BLaER1 treated with 17β-estradiol and CSF1 and Interleukin-3, amounts not matched to agents 10 nM and 100 nM (cell line): ENCODE results near the gene KLHL36.

Source experiments
- H3K27ac ChIP-seq, 11 experiments: shearing (Covaris generic); formaldehyde crosslinking; 2 replicates each; pipeline ENCODE4 v1.8.1; 2022
- H3K27me3 ChIP-seq, 11 experiments: shearing (Covaris generic); formaldehyde crosslinking; 2 replicates each; pipeline ENCODE4 v1.8.1; 2022
- H3K36me3 ChIP-seq, 11 experiments: shearing (Covaris generic); formaldehyde crosslinking; 2 replicates each; pipeline ENCODE4 v1.8.1; 2022
- H3K4me1 ChIP-seq, 10 experiments: shearing (Covaris generic); formaldehyde crosslinking; 2 replicates each; pipeline ENCODE4 v1.8.1; 2022
- H3K4me2 ChIP-seq, 11 experiments: shearing (Covaris generic); formaldehyde crosslinking; 2 replicates each; pipeline ENCODE4 v1.8.1; 2022
- H3K4me3 ChIP-seq, 10 experiments: shearing (Covaris generic); formaldehyde crosslinking; 2 replicates each; pipeline ENCODE4 v1.8.1; 2022
- H3K9ac ChIP-seq, 11 experiments: shearing (Covaris generic); formaldehyde crosslinking; 2 replicates each; pipeline ENCODE4 v1.8.1; 2022
- H3K9me3 ChIP-seq, 11 experiments: shearing (Covaris generic); formaldehyde crosslinking; replicated peaks in 1 of 11; 2 replicates each; pipeline ENCODE4 v1.8.1; 2022
- H4K20me1 ChIP-seq, 11 experiments: shearing (Covaris generic); formaldehyde crosslinking; 2 replicates each; pipeline ENCODE4 v1.8.1; 2022
- Cebpa-rat ChIP-seq, 11 experiments: shearing (Covaris generic); IDR thresholded peaks; 2 replicates each; pipeline ENCODE4 v1.8.1; 2022

Gene KLHL36

GRCh38 chr16:84699712-84700445, 51.6 kb downstream of the KLHL36 start, which contains the start of gene USP10:
TSS of gene USP10 (plus strand) at chr16:84700000. CDS start at chr16:84700091, 91 bp downstream.
- peak within 1 kb of the TSS; percentile 95 to 99 (median 98) for H3K9ac ChIP-seq
- H3K27me3 ChIP-seq: no peaks in the 10 kb centered on the region
- H3K27ac ChIP-seq: peak within 1 kb of the TSS; percentile 77 to 99 (median 97)
- peak within 1 kb of the TSS; percentile 93 to 100 (median 99) for H3K4me3 ChIP-seq
- H4K20me1 ChIP-seq: peaks cover 30 to 50% (median 48%) of the 10 kb centered on the region in 11 experiments; a peak in 21 of 22 replicates
- H3K36me3 ChIP-seq: peaks cover 0 to 16% (median 7%) of the 10 kb centered on the region in 11 experiments; a peak in 14 of 22 replicates
- no peaks in the 10 kb centered on the region for H3K9me3 ChIP-seq
- H3K4me1 ChIP-seq: peaks cover 37 to 47% (median 44%) of the 10 kb centered on the region in 10 experiments
- no peak for TF ChIP-seq Cebpa-rat (IDR thresholded peaks at IDR 0.05)
- H3K4me2 ChIP-seq: peak within 1 kb of the TSS; percentile 91 to 98 (median 95)

DNA sequence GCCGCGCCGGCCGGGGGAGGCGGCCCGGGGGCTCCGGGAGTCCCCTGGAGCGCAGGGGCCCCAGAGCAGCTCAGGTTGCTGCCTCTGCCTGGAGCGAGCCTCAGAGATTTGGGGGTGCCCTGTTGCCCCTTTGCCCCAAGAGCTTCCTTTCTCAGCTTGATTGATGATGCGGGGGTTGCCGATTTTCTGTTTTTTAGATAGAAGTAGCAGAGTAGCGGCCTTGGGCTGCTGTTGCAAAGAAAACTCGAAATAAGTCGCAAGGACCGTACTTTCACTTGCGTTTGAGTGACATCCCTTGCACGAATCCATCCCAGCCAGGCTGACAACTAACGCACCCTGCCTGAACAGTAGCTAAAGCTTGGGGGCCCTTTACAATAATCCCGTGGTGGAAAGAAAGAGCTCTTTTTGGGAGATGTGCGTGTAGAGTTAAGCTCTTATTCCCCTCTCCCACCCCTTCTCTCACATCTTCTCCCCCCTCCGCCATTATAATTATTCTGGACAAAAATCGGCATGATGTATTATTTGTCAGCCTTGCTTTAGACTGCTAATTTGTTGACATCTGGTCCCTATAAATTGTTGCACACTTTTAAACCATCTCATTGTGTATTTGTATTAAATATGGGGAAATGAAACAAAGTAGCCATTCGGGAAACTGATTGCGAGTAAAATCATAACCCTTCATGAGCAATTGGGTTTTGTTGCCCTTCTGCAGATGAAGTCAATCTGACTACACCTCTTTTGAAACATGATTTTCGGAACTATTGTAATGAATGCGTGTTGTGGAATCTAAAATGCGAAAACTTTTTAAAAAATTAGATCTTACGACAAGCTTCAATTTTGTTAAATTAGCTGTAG, 52.4 kb downstream of the KLHL36 start:
- Histone ChIP-seq H3K36me3 (peaks cover 0 to 21% (median 11%) of the 10 kb centered on the region in 11 experiments; a peak in 15 of 22 replicates), H3K27ac (peak overlapping the region; percentile 77 to 99 (median 97)), H3K4me3 (peak overlapping the region; percentile 93 to 100 (median 99)), H3K27me3 (no peaks in the 10 kb centered on the region), H3K4me2 (peak overlapping the region; percentile 85 to 97 (median 94)), H4K20me1 (peaks cover 38 to 58% (median 56%) of the 10 kb centered on the region in 11 experiments; a peak in 21 of 22 replicates), H3K4me1 (peaks cover 41 to 54% (median 52%) of the 10 kb centered on the region in 10 experiments), H3K9me3 (no peaks in the 10 kb centered on the region), H3K9ac (peak overlapping the region; percentile 95 to 99 (median 98))
- TF ChIP-seq Cebpa-rat (IDR thresholded peaks at IDR 0.05): no peak

DNA sequence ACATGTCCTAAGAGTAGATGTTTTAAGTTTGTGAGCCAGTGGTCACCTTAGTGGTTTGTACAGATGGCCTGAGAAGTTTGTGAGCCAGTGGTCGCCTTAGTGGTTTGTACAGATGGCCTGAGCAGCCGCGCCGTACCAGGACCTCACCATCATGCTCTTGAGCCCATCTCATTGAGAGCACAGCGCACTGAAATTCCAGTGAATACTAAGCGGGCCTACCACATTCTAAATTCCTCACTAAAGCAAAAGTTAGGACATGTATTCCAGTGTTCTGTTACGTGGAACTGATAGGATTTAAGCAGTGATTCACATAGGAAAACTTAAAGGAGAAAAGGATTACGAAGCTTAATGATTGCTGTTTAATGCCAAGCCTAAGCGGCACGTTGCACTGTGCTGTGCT, 55.4 kb downstream of the KLHL36 start:
- Histone ChIP-seq H3K4me3 (no peak overlapping the region), H3K4me1 (peaks cover 59 to 82% (median 75%) of the 10 kb centered on the region in 10 experiments), H3K27me3 (no peaks in the 10 kb centered on the region), H3K9me3 (no peaks in the 10 kb centered on the region), H3K9ac (0 out of 22 replicates have a peak overlapping the region, but pooled peaks of 1 of the 11 experiments have one; percentile 55), H3K4me2 (peak overlapping the region; percentile 3 to 97 (median 48); a peak in 16 of 22 replicates), H3K36me3 (peaks cover under 1 to 43% (median 25%) of the 10 kb centered on the region in 11 experiments; a peak in 18 of 22 replicates), H3K27ac (no peak overlapping the region), H4K20me1 (peaks cover 68 to 88% (median 86%) of the 10 kb centered on the region in 11 experiments)
- TF ChIP-seq Cebpa-rat (IDR thresholded peaks at IDR 0.05): no peak

GRCh38 chr16:84704253-84704652, 55.9 kb downstream of the KLHL36 start:
- no peak for TF ChIP-seq Cebpa-rat (IDR thresholded peaks at IDR 0.05)
- H3K4me2 ChIP-seq: peak overlapping the region in 9 of 11 experiments; percentile 2 to 97 (median 49); a peak in 12 of 22 replicates
- peaks cover 6 to 49% (median 28%) of the 10 kb centered on the region in 11 experiments; a peak in 18 of 22 replicates for H3K36me3 ChIP-seq
- no peaks in the 10 kb centered on the region for H3K27me3 ChIP-seq
- H3K4me3 ChIP-seq: no peak overlapping the region
- H3K27ac ChIP-seq: no peak overlapping the region
- H3K4me1 ChIP-seq: peaks cover 59 to 82% (median 75%) of the 10 kb centered on the region in 10 experiments
- no peaks in the 10 kb centered on the region for H3K9me3 ChIP-seq
- no peak overlapping the region for H3K9ac ChIP-seq
- H4K20me1 ChIP-seq: peaks cover 74 to 93% (median 92%) of the 10 kb centered on the region in 11 experiments

DNA sequence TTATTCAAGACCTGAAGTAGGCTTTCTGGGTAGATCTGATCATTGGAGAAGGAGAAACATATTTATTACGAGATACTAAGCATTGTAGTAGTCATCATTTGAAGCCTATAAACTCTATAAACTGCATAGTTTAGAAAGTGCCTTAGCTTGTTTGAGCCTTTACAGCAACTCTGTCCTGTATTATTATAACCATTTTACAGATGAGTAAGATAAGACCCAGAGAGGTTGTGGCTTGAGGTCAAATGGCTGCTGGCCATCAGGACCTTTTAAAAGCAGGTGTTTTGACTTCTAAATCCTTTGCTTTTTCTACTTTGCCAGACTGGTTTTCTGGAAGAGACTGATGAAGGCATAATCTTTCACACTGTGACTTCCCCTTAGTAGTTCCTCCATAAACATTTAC, 58.5 kb downstream of the KLHL36 start:
- H3K4me3 ChIP-seq: no peak overlapping the region

DNA sequence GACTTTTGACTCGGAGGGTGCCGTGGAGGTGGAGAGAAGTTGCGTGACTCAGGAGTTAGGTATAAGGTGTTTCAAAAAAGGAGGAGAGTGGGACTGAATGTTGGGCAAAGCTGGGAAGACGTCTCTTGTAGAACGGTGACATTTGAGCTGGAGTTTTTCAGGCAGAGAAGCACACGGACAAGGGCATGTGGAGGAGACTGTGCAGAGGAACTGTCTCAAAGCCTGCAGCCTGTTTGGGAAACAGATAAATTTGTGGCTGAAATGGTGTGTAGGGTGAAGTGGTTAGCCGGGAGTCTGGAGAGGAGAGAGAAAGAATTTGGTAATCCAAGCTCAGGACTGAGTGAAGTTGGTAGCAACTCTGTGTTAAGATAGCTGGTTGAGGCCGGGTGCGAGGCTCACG, 61.3 kb downstream of the KLHL36 start:
- H3K9ac ChIP-seq: no peak overlapping the region
- H3K4me1 ChIP-seq: peaks cover 77 to 100% (median 89%) of the 10 kb centered on the region in 10 experiments
- H3K27me3 ChIP-seq: no peaks in the 10 kb centered on the region
- H3K27ac ChIP-seq: no peak overlapping the region
- no peak overlapping the region for H3K4me3 ChIP-seq
- no peak for TF ChIP-seq Cebpa-rat (IDR thresholded peaks at IDR 0.05)
- peak overlapping the region in 8 of 11 experiments; percentile 5 to 92 (median 20); a peak in 12 of 22 replicates for H3K4me2 ChIP-seq
- peaks cover 100% of the 10 kb centered on the region in 11 experiments for H4K20me1 ChIP-seq
- no peaks in the 10 kb centered on the region for H3K9me3 ChIP-seq
- H3K36me3 ChIP-seq: peaks cover 7 to 71% (median 54%) of the 10 kb centered on the region in 11 experiments; a peak in 19 of 22 replicates

More for the DNA sequence above, 58.5 kb downstream of the KLHL36 start:
- Histone ChIP-seq H4K20me1 (peaks cover 95 to 100% (median 100%) of the 10 kb centered on the region in 11 experiments), H3K36me3 (peaks cover 7 to 66% (median 46%) of the 10 kb centered on the region in 11 experiments; a peak in 19 of 22 replicates), H3K27me3 (no peaks in the 10 kb centered on the region), H3K9me3 (no peaks in the 10 kb centered on the region), H3K27ac (0 out of 22 replicates have a peak overlapping the region, but pooled peaks of 1 of the 11 experiments have one; percentile 7), H3K4me2 (peak overlapping the region in 4 of 11 experiments; percentile 11 to 74 (median 42); a peak in 7 of 22 replicates), H3K4me1 (peaks cover 76 to 100% (median 90%) of the 10 kb centered on the region in 10 experiments), H3K9ac (no peak overlapping the region)
- TF ChIP-seq Cebpa-rat (IDR thresholded peaks at IDR 0.05): no peak

DNA sequence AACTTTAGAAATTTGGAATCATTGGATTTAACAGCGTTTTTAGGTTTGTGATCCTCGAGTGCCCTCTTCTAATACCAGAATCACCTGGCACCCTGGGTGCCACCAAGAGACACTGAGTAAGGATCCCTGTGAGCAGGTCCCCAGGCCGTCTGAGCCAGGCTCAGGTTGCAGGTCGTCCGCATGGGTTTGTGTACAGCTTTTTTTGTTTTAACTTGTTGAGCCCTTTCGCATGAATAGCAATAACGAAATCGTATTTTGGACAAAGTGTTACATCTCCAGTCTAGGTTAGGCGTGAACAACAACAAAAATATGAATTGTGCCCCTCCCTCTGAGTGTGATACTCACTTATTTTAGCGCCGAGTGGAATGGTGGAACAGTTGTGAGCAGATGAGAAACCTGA, 62.4 kb downstream of the KLHL36 start:
- H3K4me1 ChIP-seq: peaks cover 72 to 100% (median 85%) of the 10 kb centered on the region in 10 experiments

More for the DNA sequence above, 62.4 kb downstream of the KLHL36 start:
- Histone ChIP-seq H3K9ac (no peak overlapping the region), H3K4me2 (peak overlapping the region in 9 of 11 experiments; percentile 64 to 92 (median 88); a peak in 8 of 22 replicates), H3K27ac (no peak overlapping the region), H3K27me3 (no peaks in the 10 kb centered on the region), H3K36me3 (peaks cover 7 to 65% (median 51%) of the 10 kb centered on the region in 11 experiments; a peak in 18 of 22 replicates), H3K4me3 (no peak overlapping the region), H4K20me1 (peaks cover 100% of the 10 kb centered on the region in 11 experiments), H3K9me3 (no peaks in the 10 kb centered on the region)
- no peak for TF ChIP-seq Cebpa-rat (IDR thresholded peaks at IDR 0.05)
